Measurements from ENCODE around the gene PRG2. TPM values are rescaled to one million over a fixed set of nuclear protein-coding genes. Genes with fewer than 3 reads are reported as not detected.

Gene PRG2
- total RNA-seq, 1 donor from 2014 or later = 0.33 TPM

- no peaks in the 10 kb centered on the region for H3K36me3 ChIP-seq (ENCODE audit: control insufficient read depth, insufficient read depth, low read length)
- DNase-seq (ENCODE audit: low read depth) = no peak
- no peaks in the 10 kb centered on the region for H3K27me3 ChIP-seq (ENCODE audit: control insufficient read depth, insufficient read depth, low read length)
- TF ChIP-seq CTCF (IDR thresholded peaks at IDR 0.05; ENCODE audit: insufficient read depth, low read length, poor library complexity, severe bottlenecking) = no peak
- H3K4me3 ChIP-seq (ENCODE audit: low read depth, low read length) = no peak overlapping the region
These were observed 30.4 kb downstream of the PRG2 start for GRCh38 chr11:57359896-57360690.

GRCh38 chr11:57359396-57359795 lies 31.1 kb downstream of the PRG2 start:
- DNase-seq (ENCODE audit: low read depth) = no peak
- no peaks in the 10 kb centered on the region for H3K36me3 ChIP-seq (ENCODE audit: control insufficient read depth, insufficient read depth, low read length)
- H3K4me3 ChIP-seq (ENCODE audit: low read depth, low read length) = no peak overlapping the region
- H3K27me3 ChIP-seq (ENCODE audit: control insufficient read depth, insufficient read depth, low read length) = no peaks in the 10 kb centered on the region
- TF ChIP-seq CTCF (IDR thresholded peaks at IDR 0.05; ENCODE audit: insufficient read depth, low read length, poor library complexity, severe bottlenecking) = no peak

GRCh38 chr11:57358991-57359390 lies 31.5 kb downstream of the PRG2 start:
- no peaks in the 10 kb centered on the region for H3K27me3 ChIP-seq (ENCODE audit: control insufficient read depth, insufficient read depth, low read length)
- no peak for DNase-seq (ENCODE audit: low read depth)
- no peak for TF ChIP-seq CTCF (IDR thresholded peaks at IDR 0.05; ENCODE audit: insufficient read depth, low read length, poor library complexity, severe bottlenecking)
- H3K4me3 ChIP-seq (ENCODE audit: low read depth, low read length) = no peak overlapping the region
- H3K36me3 ChIP-seq (ENCODE audit: control insufficient read depth, insufficient read depth, low read length) = no peaks in the 10 kb centered on the region

GRCh38 chr11:57358543-57358961 lies 31.9 kb downstream of the PRG2 start:
- H3K36me3 ChIP-seq (ENCODE audit: control insufficient read depth, insufficient read depth, low read length) = no peaks in the 10 kb centered on the region
- DNase-seq (ENCODE audit: low read depth) = no peak
- TF ChIP-seq CTCF (IDR thresholded peaks at IDR 0.05; ENCODE audit: insufficient read depth, low read length, poor library complexity, severe bottlenecking) = no peak

GRCh38 chr11:57357856-57358255 lies 32.6 kb downstream of the PRG2 start:
- H3K36me3 ChIP-seq (ENCODE audit: control insufficient read depth, insufficient read depth, low read length) = no peaks in the 10 kb centered on the region
- H3K27me3 ChIP-seq (ENCODE audit: control insufficient read depth, insufficient read depth, low read length) = peaks cover under 1% of the 10 kb centered on the region
- no peak for DNase-seq (ENCODE audit: low read depth)
- no peak overlapping the region for H3K4me3 ChIP-seq (ENCODE audit: low read depth, low read length)
- TF ChIP-seq CTCF (IDR thresholded peaks at IDR 0.05; ENCODE audit: insufficient read depth, low read length, poor library complexity, severe bottlenecking) = no peak

More at GRCh38 chr11:57358543-57358961, 31.9 kb downstream of the PRG2 start:
- Histone ChIP-seq H3K27me3 (ENCODE audit: control insufficient read depth, insufficient read depth, low read length) (no peaks in the 10 kb centered on the region), H3K4me3 (ENCODE audit: low read depth, low read length) (no peak overlapping the region)

GRCh38 chr11:57357310-57357709 lies 33.1 kb downstream of the PRG2 start:
- Histone ChIP-seq H3K27me3 (ENCODE audit: control insufficient read depth, insufficient read depth, low read length) (peaks cover 2% of the 10 kb centered on the region), H3K36me3 (ENCODE audit: control insufficient read depth, insufficient read depth, low read length) (no peaks in the 10 kb centered on the region), H3K4me3 (ENCODE audit: low read depth, low read length) (no peak overlapping the region)
- TF ChIP-seq CTCF (IDR thresholded peaks at IDR 0.05; ENCODE audit: insufficient read depth, low read length, poor library complexity, severe bottlenecking) = no peak
- no peak for DNase-seq (ENCODE audit: low read depth)

Measured in kidney epithelial cell (primary cell).